WERI-Rb-1 (cell line): ENCODE measurements around the gene POLDIP2.

ENCODE experiments used
- DNase-seq: peaks from one replicate; pipeline ENCODE4 v3.0.0-alpha.2; 2020
- H3K27ac ChIP-seq: fragments of 250-450 bp; sonication (Bioruptor Pico); 2 replicates; pipeline ENCODE4 v1.5.1; 2020; ENCODE audit warnings: mild to moderate bottlenecking, moderate library complexity
- H3K27me3 ChIP-seq: fragments of 250-450 bp; sonication (Bioruptor Pico); 2 replicates; pipeline ENCODE4 v1.5.1; 2021; ENCODE audit warnings: mild to moderate bottlenecking, low read depth, moderate library complexity; ENCODE audit not compliant: insufficient read depth, severe bottlenecking
- H3K36me3 ChIP-seq: fragments of 250-450 bp; sonication (Bioruptor Pico); 2 replicates; pipeline ENCODE4 v1.5.1; 2020; ENCODE audit warnings: mild to moderate bottlenecking, moderate library complexity
- H3K4me3 ChIP-seq: 2 replicates; pipeline ENCODE4 v1.5.1; 2011; ENCODE audit warnings: low read depth, mild to moderate bottlenecking, control low read depth, low read length
- H3K9me3 ChIP-seq: fragments of 250-450 bp; sonication (Bioruptor Pico); 2 replicates; pipeline ENCODE4 v1.5.1; 2021; ENCODE audit warnings: mild to moderate bottlenecking, moderate library complexity; ENCODE audit not compliant: severe bottlenecking
- CTCF ChIP-seq: IDR thresholded peaks from 2 replicates; pipeline ENCODE4 v1.5.1; 2011; ENCODE audit warnings: low read depth, mild to moderate bottlenecking, control low read depth, inconsistent platforms, low read length

Gene POLDIP2

GRCh38 chr17:28370035-28370743, 12.9 kb upstream of the POLDIP2 start, which contains the start of gene VTN:
Gene VTN, minus strand, starts transcription at chr17:28370307. Its CDS starts 104 bp downstream, at chr17:28370203.
- H3K9me3 ChIP-seq: no peaks in the 10 kb centered on the region
- H3K36me3 ChIP-seq: peaks cover 8% of the 10 kb centered on the region
- no peaks in the 10 kb centered on the region for H3K27me3 ChIP-seq
- H3K27ac ChIP-seq: peak within 1 kb of the TSS; percentile 80
- peak; percentile 46 for TF ChIP-seq CTCF
- peak within 1 kb of the TSS; percentile 34 for H3K4me3 ChIP-seq
- peak; percentile 90 for DNase-seq

- Histone ChIP-seq H3K4me3 (no peak overlapping the region; the same call in 1 of the 2 replicates), H3K27ac (peak overlapping the region; percentile 80), H3K36me3 (peaks cover 12% of the 10 kb centered on the region), H3K9me3 (no peaks in the 10 kb centered on the region), H3K27me3 (no peaks in the 10 kb centered on the region)
- peak; percentile 38 for TF ChIP-seq CTCF
- peak; percentile 38 for DNase-seq
Measured at GRCh38 chr17:28369684-28370034, 12.3 kb upstream of the POLDIP2 start.

- H3K27ac ChIP-seq: peak overlapping the region; percentile 80
- no peaks in the 10 kb centered on the region for H3K27me3 ChIP-seq
- DNase-seq: no peak
- no peak overlapping the region for H3K4me3 ChIP-seq
- H3K36me3 ChIP-seq: peaks cover 14% of the 10 kb centered on the region
- TF ChIP-seq CTCF: no peak
- no peaks in the 10 kb centered on the region for H3K9me3 ChIP-seq
Measured at GRCh38 chr17:28368915-28369683, 11.8 kb upstream of the POLDIP2 start.

GRCh38 chr17:28368306-28368831, 11.0 kb upstream of the POLDIP2 start:
- no peak for TF ChIP-seq CTCF
- no peaks in the 10 kb centered on the region for H3K27me3 ChIP-seq
- no peaks in the 10 kb centered on the region for H3K9me3 ChIP-seq
- peaks cover 9% of the 10 kb centered on the region for H3K36me3 ChIP-seq
- no peak overlapping the region for H3K4me3 ChIP-seq
- no peak for DNase-seq
- H3K27ac ChIP-seq: no peak overlapping the region

- Histone ChIP-seq H3K36me3 (peaks cover 5% of the 10 kb centered on the region; the same call in 1 of the 2 replicates), H3K27me3 (no peaks in the 10 kb centered on the region), H3K9me3 (no peaks in the 10 kb centered on the region), H3K4me3 (no peak overlapping the region), H3K27ac (no peak overlapping the region)
- TF ChIP-seq CTCF: no peak
- DNase-seq: no peak
Measured at GRCh38 chr17:28367641-28368305, 10.4 kb upstream of the POLDIP2 start.
